Natural killer cell treated with Interleukin-12 subunit alpha and Interleukin-12 subunit beta and Interleukin-15 and Interleukin-18, amount 100 ng/mL, for 72 hours (primary cell): ENCODE measurements around the gene OSBPL5. TPM values are rescaled to one million over a fixed set of nuclear protein-coding genes. Genes with fewer than 3 reads are reported as not detected.

Source experiments
- ATAC-seq, 2 donors: fragments of 150-1000 bp; cut with Tn5 transposase in 1 of 2; sonication (Bioruptor Pico), chemical (Tn5 transposase) in 1 of 2; 2 replicates each; pipeline ENCODE4 v1.10.0; 2021
- DNase-seq: peaks from one replicate; pipeline ENCODE4 v3.0.0; 2022; ENCODE audit warnings: low spot score
- H3K27ac Mint-ChIP-seq, 2 donors: 1 replicate in 1 of 2; 2 replicates in 1 of 2; pipeline ENCODE4 v1.8.0; 2022; ENCODE audit warnings: mixed read lengths in 2 of 2, mild to moderate bottlenecking in 1 of 2, moderate library complexity in 1 of 2
- H3K27me3 Mint-ChIP-seq, 2 donors: 1 replicate in 1 of 2; 2 replicates in 1 of 2; pipeline ENCODE4 v1.8.0; 2022; ENCODE audit warnings: mixed read lengths in 2 of 2
- H3K36me3 Mint-ChIP-seq: one replicate; pipeline ENCODE4 v1.8.0; 2022; ENCODE audit warnings: mixed read lengths
- H3K4me1 Mint-ChIP-seq, 2 donors: 1 replicate in 1 of 2; 2 replicates in 1 of 2; pipeline ENCODE4 v1.8.0; 2022; ENCODE audit warnings: low read depth in 2 of 2, mixed read lengths in 2 of 2, mild to moderate bottlenecking in 1 of 2
- H3K4me3 Mint-ChIP-seq: one replicate; pipeline ENCODE4 v1.8.0; 2022; ENCODE audit warnings: mixed read lengths
- H3K9me3 Mint-ChIP-seq: 2 replicates; pipeline ENCODE4 v1.8.0; 2022; ENCODE audit warnings: mixed read lengths
- total RNA-seq, 2 donors: library from RNA; stranded (reverse); gene quantifications; one replicate each; pipeline ENCODE4 v1.2.3, GENCODE V29; 2022

Gene OSBPL5
- total RNA-seq, 2 donors from 2014 or later, result 58.3 to 74.6 TPM

GRCh38 chr11:3149852-3150188 is 15.3 kb downstream of the OSBPL5 start:
- DNase-seq (no peak), ATAC-seq (no peak)
- Mint-ChIP-seq H3K4me1 (peaks cover 37 to 55% of the 10 kb centered on the region in 2 donors), H3K4me3 (peak overlapping the region; percentile 46), H3K27ac (peak overlapping the region; percentile 46 to 69), H3K9me3 (no peaks in the 10 kb centered on the region), H3K27me3 (no peaks in the 10 kb centered on the region), H3K36me3 (no peaks in the 10 kb centered on the region)

DNA sequence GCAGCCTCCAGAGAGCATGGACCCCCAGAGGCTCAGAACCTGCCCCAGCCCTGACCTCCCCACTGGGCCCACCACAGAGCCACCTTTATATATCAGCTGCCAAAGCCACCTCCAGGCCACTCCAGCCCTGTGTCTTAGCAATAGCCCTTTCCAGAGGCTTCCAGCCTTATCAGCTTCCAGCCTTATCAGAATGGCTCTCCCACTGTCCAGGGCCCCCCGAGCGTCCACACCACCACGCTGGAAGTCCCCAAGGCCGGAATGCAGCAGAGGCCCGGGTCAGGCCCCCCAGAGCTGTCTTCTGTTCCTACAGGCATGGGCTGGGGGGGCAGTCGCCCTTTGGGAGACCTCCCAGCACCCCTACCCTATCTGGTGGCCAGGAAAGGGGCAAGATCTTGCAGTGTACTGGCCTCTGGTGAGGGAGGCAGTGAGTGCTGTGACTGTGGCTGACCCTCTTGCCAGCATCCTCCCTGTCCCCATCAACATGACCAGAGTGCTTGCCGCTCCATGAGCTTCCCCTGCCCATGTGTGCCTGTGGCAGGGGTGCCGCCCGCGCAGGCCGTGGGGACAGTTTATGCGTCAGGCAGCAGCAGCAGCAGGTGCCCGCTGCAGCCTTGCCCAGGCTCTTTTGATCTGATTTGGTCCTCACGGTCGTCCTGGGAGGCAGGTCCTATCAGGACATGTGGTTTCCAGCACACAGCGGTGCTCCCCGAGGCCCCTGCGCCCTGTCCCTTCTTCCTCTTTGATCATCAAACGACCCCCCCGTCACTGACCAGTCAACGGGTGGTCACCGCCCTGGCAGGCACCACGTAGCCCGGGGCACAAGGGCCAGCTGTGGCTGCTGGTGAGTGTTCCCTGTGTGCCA is 15.9 kb downstream of the OSBPL5 start:
- Mint-ChIP-seq H3K9me3 (no peaks in the 10 kb centered on the region), H3K4me3 (peak overlapping the region; percentile 46), H3K36me3 (no peaks in the 10 kb centered on the region), H3K27ac (peak overlapping the region; percentile 46 to 83), H3K4me1 (peaks cover 37 to 55% of the 10 kb centered on the region in 2 donors), H3K27me3 (no peaks in the 10 kb centered on the region)
- DNase-seq (no peak), ATAC-seq (no peak)

DNA sequence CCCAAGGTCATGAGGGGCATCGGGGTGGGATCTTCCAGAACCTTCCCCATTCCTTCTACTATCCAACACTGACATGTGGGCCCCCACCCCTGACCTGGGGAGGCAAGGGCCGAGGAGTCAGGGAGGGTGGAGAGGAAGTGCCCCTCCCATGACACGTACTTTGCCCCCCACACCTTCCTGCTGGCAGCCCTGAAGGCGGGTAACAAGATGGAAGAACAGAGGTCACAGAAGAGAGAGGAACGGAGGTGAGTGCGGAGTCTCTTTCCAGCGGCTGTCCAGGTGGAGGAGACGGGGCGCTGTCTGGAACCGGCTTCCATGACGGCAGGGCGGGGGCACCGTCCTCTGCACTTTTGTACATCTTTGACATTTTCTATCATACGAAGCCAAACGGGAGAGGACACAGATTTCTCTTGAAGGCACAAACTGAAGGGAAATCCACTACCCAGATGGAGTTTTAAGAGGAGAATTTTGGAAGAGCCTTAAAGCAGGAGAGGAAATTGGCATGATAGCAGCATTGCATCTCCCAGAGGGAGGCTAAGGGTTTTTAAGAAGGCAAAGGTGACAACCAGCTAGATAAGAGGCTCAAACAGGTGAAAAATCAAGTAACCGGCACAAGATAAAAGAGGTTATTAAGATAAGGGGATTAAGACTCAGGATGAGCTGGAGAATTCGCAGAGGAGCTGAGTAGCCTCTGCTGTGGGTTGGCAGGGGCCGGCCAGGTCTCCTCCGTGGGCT is 16.7 kb downstream of the OSBPL5 start:
- no peaks in the 10 kb centered on the region for H3K36me3 Mint-ChIP-seq
- no peaks in the 10 kb centered on the region for H3K9me3 Mint-ChIP-seq
- no peaks in the 10 kb centered on the region for H3K27me3 Mint-ChIP-seq
- no peak overlapping the region for H3K4me3 Mint-ChIP-seq
- DNase-seq (no peak), ATAC-seq (no peak)
- peaks cover 36 to 59% of the 10 kb centered on the region in 2 donors for H3K4me1 Mint-ChIP-seq
- H3K27ac Mint-ChIP-seq, result peak overlapping the region; percentile 70 to 83

DNA sequence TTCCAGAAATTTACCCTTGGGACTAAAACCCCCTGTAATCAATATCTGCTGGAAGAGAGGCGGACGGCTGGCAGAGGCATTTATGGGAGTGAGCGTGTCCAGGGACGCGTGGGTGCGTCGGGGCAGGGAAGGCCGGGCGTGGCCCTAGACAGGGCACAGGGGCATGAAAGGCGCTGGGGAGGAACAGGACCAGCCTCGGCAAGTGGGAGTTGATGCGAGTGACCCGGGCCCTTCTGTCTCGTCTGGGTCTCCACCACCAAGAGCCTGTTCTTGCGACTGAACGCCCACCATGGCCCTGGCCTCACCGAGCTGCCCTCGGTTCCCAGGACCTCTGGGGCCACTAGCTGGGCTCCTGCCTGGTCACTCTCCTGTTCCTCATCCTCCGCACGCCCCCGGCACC is 17.5 kb downstream of the OSBPL5 start:
- DNase-seq (no peak), ATAC-seq (no peak)
- Mint-ChIP-seq H3K4me3 (no peak overlapping the region), H3K27me3 (no peaks in the 10 kb centered on the region), H3K9me3 (no peaks in the 10 kb centered on the region), H3K27ac (no peak overlapping the region), H3K36me3 (no peaks in the 10 kb centered on the region), H3K4me1 (peaks cover 30 to 53% of the 10 kb centered on the region in 2 donors)

DNA sequence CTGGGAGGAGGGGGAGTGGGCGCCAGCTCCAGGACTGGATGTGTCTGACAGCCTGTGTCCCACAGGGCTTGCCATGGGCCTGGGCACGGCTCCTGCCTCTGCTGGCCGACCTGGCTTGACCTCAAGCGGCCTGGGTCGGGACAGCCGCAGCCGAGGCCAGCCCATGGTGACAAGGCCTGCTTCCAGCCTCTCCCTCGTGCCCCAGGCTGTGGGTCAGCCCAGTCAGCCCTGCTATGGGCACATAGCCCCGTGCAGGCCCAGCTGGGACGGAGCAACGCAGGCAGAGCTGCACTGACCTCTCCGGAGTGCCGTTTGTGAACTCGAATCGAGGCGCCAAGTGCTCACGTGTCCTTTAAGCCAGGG is 17.9 kb downstream of the OSBPL5 start:
- H3K27me3 Mint-ChIP-seq, result no peaks in the 10 kb centered on the region
- H3K4me1 Mint-ChIP-seq, result peaks cover 32 to 54% of the 10 kb centered on the region in 2 donors
- H3K27ac Mint-ChIP-seq, result no peak overlapping the region
- DNase-seq (no peak), ATAC-seq (peak in 1 of 2 donors; percentile 15)
- H3K9me3 Mint-ChIP-seq, result no peaks in the 10 kb centered on the region
- no peaks in the 10 kb centered on the region for H3K36me3 Mint-ChIP-seq
- no peak overlapping the region for H3K4me3 Mint-ChIP-seq

DNA sequence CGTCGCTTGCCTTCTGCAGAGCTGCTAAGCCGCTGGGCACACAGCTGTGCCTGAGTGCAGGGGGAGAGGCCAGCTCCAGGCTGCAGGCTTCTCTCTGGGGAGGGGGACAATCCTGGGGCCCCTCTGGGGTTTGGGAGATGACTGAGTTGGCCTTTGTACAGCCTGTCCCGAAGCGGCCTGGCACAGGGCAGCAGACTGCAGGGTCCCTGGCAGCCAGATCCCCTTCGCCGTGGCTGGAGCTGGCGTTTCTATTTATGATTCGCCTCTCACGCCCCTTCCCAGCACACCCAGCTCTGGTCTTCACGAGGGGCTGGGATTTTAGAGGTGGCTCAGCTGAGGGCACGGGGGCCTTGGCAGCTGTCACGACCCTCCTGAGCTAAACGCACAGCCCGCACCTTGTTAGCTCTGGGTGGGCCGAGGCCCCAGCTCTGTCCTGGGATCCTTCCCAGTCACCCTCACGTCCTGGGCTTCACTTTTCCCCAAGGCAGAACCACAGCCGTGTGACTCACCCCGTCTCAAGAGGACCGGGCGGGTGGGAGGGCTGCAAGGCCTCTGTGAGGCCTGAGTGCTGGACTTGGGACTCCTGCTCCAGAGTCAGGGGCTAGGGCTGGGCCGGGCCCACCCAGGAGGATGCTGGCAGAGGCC is 18.4 kb downstream of the OSBPL5 start:
- DNase-seq (no peak), ATAC-seq (no peak)
- Mint-ChIP-seq H3K27ac (no peak overlapping the region), H3K4me1 (peaks cover 37 to 54% of the 10 kb centered on the region in 2 donors), H3K9me3 (no peaks in the 10 kb centered on the region), H3K27me3 (no peaks in the 10 kb centered on the region), H3K36me3 (no peaks in the 10 kb centered on the region), H3K4me3 (no peak overlapping the region)

DNA sequence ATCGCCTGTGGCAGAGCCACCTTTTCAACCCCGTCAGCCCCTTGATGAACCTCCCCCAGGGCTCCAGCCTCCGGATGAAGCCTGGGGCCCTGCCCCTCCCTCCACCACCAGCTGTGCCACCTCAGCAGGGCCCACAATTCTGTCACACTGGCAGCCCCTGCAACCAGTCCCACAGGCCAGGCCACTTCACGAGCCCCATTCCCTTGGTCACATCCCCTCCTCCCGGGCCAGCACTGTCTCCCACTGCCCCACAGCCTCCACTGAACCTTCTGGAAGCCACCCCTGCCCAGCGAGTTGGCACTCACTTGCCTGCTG is 19.9 kb downstream of the OSBPL5 start:
- H3K27ac Mint-ChIP-seq, result peak overlapping the region in 1 of 2 donors; percentile 35

DNA sequence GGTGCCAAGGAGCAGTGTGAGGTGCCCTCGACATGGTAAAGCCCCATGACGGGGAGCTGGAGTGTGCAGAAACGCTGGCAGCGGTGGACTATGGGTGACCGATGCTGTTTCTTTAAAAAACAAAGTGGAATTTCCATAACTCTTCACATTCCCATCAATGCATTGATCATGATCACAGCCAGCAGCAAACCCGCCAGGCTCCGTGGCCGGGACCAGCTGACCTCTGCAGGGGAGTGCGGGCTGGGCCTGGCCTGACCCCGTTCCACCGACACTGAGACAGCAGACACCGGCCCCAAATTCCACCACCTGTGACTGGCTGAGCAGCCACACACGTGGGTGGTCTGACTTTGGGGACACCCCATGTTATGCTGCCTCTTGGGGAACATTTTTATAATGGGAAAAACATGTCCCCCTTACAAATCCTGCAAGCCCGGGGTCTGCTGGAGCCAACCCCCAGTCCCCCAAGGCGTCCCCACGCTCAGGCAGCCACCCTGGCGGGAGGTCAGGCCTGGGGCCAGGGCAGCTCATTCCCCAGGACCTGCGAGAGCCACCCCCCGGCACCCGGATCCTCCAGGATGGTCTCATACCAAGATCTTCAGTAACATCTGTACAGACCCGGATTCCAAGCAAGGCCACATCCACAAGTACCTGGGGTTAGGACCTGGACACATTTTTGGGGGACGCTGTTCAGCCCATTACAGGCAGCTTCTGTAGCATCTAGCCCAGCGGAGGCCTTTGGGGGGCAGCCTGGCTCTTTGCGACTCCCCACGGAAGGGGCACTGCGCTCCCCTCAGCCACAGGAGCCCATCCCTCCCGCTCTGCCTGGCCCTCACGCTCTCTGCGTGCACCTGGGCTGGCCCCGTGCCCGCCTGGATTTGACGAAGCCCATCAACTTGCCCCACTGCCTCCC is 20.6 kb downstream of the OSBPL5 start:
- ATAC-seq, result no peak
- Mint-ChIP-seq H3K36me3 (no peaks in the 10 kb centered on the region), H3K4me1 (peaks cover 29 to 50% of the 10 kb centered on the region in 2 donors), H3K9me3 (no peaks in the 10 kb centered on the region), H3K4me3 (no peak overlapping the region), H3K27ac (no peak overlapping the region), H3K27me3 (no peaks in the 10 kb centered on the region)
- DNase-seq, result no peak

More for the DNA sequence above, 19.9 kb downstream of the OSBPL5 start:
- DNase-seq (no peak), ATAC-seq (no peak)
- peaks cover 34 to 52% of the 10 kb centered on the region in 2 donors for H3K4me1 Mint-ChIP-seq
- no peaks in the 10 kb centered on the region for H3K36me3 Mint-ChIP-seq
- H3K4me3 Mint-ChIP-seq, result no peak overlapping the region
- no peaks in the 10 kb centered on the region for H3K27me3 Mint-ChIP-seq
- H3K9me3 Mint-ChIP-seq, result no peaks in the 10 kb centered on the region

DNA sequence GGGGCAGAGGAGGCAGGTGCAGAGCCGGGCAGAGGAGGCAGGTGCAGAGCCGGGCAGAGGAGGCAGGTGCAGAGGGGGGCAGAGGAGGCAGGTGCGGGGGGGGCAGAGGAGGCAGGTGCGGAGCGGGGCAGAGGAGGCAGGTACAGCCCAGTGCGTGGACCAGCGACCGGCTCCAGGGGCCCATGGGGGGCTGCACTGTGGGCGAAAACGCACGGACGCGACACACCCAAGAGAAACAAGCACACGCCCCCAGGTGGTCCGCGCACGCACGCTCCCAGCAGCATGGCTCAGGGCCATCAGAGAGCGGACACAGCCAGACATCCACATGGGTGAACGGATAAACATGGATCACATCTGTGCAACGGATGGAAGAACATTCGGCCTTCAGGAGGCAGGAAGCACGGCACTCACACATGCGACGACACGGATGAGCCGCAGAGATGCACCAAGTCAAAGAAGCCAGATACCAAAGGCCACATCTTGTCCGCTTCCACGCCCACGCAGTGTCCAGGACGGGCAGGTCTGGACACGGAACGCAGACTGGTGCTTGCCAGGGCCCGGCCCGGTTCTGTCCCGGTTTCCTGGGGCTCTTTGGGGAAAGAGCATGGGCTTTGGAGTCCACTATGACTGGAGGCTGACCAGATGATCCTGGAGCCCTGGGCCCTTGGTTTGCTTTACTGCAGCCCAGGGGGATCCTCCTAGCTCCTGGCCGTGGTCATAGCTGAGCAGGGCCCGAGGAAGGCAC is 21.8 kb downstream of the OSBPL5 start:
- Mint-ChIP-seq H3K9me3 (no peaks in the 10 kb centered on the region), H3K27me3 (no peaks in the 10 kb centered on the region), H3K27ac (peak overlapping the region in 1 of 2 donors; percentile 45), H3K4me3 (no peak overlapping the region), H3K4me1 (peaks cover 23 to 45% of the 10 kb centered on the region in 2 donors), H3K36me3 (no peaks in the 10 kb centered on the region)
- ATAC-seq (no peak), DNase-seq (no peak)

GRCh38 chr11:3140291-3140603 is 24.9 kb downstream of the OSBPL5 start:
- Mint-ChIP-seq H3K27me3 (no peaks in the 10 kb centered on the region), H3K4me1 (peaks cover 36 to 51% of the 10 kb centered on the region in 2 donors), H3K36me3 (no peaks in the 10 kb centered on the region), H3K4me3 (no peak overlapping the region), H3K27ac (no peak overlapping the region), H3K9me3 (no peaks in the 10 kb centered on the region)
- DNase-seq (no peak), ATAC-seq (no peak)

DNA sequence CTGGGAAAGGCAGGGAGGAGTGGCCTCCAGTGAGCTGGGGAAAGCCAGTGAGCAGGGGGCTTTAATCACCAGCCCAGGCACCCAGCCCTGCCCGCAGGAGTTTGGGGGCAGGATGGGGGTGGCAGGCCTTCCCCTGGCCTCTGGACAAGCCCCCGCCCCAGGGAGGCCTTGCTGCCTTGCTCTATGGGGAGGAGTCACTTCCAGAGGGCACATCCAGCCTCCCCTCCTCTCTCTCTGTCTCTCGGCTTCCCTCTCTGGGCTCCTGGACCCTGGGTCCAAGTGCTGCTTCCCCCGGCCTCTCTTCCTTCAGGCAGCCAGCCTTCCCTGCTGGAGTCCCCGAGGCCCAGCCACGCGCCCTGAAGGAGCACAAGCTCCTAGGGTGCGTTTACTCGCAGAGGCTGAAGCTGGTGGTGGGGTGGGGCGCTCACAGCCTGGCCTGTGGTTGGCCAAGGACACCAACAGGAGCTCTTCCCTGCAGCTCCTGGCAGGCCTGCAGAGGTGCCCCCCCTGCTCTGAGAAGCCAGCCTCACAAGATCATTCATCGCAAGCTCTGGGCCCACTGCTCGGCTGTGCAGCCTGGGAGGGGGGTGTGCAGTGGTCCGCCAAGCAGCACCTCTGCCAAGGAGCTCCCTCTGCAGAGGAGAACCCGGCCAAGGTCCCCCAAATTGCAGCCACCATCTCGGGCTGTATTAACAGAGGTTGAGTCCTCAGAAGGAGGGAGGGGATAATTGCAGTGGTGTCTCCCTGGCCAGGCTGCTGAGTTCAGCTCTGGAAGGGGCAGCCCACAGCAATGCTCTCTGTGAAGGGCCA is 25.4 kb downstream of the OSBPL5 start:
- ATAC-seq (no peak), DNase-seq (no peak)
- Mint-ChIP-seq H3K9me3 (no peaks in the 10 kb centered on the region), H3K27me3 (no peaks in the 10 kb centered on the region), H3K36me3 (no peaks in the 10 kb centered on the region), H3K27ac (no peak overlapping the region), H3K4me1 (peaks cover 40 to 55% of the 10 kb centered on the region in 2 donors), H3K4me3 (no peak overlapping the region)

DNA sequence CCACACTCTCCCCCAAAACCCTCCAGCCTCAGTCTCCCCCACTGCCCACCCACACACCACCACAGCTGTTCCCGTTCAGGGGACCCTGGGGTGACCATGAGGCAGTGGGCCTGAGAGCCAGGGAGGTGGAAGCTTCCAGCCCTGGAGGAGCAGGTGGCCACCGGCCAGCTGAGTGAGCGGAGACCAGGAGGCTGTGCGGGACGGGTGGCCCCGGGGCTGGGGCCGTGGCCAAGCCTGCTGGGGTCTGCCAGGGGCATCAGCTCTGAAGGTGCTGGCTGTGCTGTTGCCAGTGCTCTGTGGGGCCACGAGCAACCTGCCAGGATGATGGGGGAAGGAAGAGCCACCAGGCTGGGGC is 26.0 kb downstream of the OSBPL5 start:
- ATAC-seq (no peak), DNase-seq (no peak)
- H3K27ac Mint-ChIP-seq, result peak overlapping the region in 1 of 2 donors; percentile 83
- H3K27me3 Mint-ChIP-seq, result no peaks in the 10 kb centered on the region
- no peaks in the 10 kb centered on the region for H3K36me3 Mint-ChIP-seq
- H3K9me3 Mint-ChIP-seq, result no peaks in the 10 kb centered on the region
- H3K4me3 Mint-ChIP-seq, result no peak overlapping the region
- H3K4me1 Mint-ChIP-seq, result peaks cover 40 to 54% of the 10 kb centered on the region in 2 donors
